ENCODE results near the gene HPD.

Gene HPD

DNA sequence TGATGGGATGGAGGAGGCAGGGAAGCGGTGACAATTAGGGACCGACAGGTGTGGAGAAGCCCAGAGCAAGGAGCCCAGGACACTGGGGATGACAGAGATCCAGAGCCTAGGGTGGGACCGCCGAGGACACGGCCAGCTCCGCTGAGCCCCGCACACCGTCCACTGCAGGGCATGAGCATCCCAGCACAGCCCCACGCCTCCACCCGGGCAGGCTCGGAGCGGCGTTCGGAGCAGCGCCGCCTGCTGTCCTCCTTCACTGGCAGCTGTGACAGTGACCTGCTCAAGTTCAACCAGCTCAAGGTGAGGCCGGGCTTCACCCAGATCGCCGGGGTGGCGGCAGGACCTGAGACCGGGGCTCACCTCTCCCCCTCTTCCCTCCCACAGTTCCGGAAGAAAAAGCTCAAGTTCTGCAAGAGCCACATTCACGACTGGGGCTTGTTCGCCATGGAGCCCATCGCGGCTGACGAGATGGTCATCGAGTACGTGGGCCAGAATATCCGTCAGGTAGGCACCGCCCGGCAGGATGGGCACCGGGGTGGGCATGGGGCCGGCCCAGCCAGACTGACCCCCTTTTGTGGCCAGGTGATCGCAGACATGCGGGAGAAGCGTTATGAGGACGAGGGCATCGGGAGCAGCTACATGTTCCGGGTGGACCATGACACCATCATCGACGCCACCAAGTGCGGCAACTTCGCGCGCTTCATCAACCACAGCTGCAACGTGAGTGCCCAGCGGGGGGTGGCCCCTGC is 31.1 kb downstream of the HPD start:
- no peak for DNase-seq

DNA sequence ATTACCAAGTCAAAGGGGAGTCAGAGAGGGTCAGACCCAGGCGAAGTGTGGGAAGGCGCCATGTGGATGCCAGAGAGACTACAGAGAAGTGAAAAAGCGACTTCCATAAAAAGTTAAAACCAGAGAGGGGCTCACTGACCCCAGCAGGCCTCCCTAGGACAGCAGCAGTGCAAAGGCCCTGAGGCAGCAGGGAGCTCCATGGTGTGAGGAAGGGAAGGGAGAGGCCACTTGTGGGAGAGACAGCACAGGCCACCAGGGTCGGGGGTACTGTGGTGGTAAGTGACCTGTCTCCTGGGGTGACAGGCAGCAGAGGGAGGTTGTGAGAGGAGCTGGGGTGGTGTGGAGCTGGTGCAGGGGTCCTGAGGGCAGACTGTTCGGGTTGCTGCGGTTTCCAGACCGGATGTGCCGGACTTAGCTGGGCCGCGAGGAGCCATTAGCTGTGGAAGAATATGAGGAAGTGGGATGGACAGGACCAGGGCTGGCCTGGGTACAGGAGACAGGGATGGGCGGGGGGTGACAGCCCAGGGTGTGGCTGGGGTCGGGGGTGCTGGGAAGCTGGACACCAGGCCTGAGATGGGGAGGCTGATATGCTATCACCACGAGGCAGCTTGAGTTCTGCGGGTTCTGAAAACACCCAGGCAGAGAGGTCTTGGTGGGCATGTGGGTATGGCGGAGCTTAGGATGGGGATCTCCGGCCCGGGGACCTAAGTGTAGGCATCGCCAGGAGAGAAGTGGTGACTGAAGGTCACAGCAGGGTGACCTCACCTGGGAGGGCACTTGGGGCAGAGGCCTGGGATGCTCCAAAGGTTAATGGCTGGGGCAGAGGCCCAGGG is 32.1 kb downstream of the HPD start:
- DNase-seq: no peak

DNA sequence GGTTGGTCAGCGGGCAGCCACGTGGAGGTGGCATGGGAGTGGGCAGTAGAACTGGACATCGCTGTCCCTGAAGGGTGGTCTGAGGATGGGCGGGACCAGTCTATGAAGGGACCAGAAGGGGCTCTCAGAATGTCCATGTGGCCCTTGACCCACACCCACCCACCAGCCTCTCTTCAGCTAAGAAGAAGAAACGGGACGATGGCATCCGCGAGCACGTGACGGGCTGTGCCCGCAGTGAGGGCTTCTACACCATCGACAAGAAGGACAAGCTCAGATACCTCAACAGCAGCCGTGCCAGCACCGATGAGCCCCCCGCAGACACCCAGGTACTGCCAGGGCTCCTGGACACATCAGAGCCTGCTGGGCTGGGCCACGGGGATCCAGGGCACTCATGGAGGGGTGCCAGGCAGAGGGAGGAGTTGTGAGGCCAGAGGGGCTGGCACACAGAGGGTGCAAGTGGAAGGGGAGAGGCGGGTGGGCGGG is 33.6 kb downstream of the HPD start:
- DNase-seq: no peak

DNA sequence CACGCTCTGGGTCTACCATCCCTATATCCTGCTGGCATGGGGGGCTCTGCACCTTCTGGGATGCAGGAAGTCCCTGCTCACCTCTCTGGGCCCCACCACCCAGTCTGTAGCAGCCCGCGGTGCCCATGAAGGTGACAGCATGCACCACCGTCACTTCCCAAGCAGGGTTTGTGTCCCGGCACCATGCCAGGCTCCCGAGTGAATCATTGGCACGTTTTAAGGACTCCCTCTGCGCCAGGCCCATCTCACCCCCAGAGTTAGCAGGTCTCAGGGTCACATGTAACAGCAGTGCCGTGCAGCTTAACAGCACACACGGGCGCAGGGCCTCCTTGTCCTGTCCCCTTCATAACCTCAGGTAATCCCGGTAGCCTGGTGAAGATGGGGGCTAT is 34.9 kb downstream of the HPD start:
- DNase-seq: no peak

DNA sequence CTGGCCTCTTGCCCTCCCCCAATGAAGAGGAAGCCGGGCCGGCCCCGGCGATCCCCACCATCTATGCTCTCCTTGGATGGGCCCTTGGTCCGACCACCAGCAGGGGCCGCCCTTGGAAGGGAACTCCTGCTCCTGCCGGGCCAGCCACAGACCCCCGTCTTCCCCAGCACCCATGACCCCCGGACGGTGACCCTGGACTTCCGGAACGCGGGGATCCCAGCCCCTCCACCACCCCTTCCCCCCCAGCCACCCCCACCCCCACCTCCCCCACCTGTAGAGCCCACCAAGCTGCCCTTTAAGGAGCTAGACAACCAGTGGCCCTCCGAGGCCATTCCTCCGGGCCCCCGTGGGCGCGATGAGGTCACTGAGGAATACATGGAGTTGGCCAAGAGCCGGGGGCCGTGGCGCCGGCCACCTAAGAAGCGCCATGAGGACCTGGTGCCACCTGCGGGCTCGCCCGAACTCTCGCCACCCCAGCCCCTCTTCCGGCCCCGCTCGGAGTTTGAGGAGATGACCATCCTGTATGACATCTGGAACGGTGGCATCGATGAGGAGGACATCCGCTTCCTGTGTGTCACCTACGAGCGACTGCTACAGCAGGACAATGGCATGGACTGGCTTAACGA is 35.4 kb downstream of the HPD start:
- no peak for DNase-seq

DNA sequence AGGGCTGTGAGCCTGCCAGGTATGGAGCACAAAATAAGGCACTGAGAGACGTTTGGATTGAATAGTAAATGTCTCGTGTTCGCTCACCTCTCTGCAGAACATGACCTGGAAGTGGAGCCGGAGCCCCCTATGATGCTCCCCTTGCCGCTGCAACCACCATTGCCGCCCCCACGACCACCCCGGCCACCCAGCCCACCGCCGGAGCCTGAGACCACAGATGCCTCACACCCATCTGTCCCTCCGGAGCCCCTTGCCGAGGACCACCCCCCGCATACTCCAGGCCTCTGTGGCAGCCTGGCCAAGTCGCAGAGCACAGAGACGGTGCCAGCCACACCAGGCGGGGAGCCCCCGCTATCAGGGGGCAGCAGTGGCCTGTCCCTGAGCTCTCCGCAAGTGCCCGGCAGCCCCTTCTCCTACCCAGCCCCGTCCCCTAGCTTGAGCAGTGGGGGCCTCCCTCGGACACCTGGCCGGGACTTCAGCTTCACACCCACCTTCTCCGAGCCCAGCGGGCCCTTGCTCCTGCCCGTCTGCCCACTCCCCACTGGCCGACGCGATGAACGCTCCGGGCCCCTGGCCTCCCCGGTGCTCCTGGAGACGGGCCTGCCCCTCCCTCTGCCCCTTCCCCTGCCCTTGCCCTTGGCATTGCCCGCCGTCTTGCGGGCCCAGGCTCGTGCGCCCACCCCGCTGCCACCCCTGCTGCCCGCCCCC is 36.1 kb downstream of the HPD start:
- no peak for DNase-seq

DNA sequence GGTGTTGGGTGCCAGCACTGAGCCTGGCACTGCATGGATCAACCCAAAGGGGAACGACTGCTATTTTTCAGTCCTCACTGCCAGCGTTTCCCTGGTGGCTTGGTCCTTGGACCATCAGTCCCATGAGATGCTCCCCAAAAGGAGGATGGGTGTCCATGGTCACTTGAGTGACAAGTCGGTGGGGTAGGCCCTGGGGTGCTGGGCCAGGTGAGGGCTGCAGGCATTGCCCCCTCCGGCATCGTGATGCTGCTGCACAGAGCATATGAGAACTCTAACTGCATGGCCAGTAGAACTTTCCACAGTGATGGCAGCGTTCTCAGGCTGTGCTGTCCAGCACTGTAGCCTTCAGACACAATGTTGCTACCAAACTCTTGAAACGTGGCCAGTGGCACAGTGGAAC is 38.6 kb downstream of the HPD start:
- no peak for DNase-seq

DNA sequence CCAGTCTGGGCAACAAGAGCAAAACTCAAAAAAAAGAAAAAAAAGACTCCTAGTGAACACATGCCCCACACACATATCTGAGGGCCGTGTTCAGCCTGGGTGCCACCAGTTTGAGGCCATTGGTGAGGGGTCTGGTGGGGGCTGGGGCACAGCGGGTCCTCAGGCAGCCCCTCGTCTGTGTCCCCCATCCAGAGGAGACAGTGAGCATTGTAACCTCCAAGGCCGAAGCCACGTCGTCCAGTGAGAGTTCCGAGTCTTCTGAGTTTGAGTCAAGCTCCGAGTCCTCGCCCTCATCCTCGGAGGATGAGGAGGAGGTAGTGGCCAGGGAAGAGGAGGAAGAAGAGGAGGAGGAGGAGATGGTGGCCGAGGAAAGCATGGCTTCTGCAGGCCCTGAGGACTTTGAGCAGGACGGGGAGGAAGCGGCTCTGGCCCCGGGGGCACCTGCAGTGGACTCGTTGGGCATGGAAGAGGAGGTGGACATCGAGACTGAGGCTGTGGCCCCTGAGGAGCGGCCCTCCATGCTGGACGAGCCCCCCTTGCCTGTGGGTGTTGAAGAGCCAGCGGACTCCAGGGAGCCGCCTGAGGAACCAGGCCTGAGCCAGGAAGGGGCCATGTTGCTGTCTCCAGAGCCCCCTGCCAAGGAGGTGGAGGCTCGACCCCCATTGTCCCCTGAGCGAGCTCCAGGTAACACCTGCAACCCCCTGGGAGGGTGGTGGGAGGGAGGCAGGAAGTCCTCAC is 39.3 kb downstream of the HPD start:
- DNase-seq: no peak

DNA sequence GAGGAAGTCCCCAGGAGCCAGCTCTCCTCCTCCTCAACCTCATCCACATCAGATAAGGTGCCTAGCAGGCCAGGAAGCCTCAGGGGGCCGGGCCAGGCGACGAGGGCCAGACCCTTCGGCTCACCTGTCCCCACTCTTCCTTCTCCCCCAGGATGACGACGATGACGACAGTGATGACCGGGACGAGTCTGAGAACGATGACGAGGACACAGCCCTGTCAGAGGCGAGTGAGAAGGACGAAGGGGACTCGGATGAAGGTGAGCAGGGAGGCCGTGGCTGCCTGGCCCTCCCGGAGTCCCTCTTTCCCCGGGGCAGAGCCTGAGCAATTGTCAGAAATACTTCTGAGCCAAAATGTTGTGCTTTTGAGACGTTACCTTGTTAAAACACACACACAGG is 41.0 kb downstream of the HPD start:
- no peak for DNase-seq

DNA sequence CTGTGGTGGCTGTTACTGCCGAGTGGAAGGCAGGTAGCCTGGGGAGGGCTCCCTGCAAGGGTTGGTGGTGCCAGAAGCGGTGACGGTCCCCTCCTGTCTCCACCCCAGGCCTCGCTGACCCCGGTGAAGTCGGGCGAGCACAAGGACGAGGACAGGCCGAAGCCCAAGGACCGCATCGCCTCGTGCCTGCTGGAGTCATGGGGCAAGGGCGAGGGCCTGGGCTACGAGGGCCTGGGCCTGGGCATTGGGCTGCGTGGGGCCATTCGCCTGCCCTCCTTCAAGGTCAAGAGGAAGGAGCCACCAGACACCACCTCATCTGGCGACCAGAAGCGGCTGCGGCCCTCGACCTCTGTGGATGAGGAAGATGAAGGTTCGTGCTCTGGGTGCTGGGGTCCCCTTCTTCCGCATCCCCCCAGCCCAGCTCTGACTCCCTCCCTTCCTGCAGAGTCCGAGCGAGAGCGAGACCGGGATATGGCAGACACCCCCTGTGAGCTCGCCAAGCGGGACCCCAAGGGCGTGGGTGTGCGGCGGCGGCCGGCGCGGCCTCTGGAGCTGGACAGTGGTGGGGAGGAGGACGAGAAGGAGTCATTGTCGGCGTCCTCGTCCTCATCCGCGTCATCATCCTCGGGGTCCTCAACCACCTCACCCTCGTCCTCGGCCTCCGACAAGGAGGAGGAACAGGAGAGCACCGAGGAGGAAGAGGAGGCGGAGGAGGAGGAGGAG is 41.6 kb downstream of the HPD start:
- no peak for DNase-seq

DNA sequence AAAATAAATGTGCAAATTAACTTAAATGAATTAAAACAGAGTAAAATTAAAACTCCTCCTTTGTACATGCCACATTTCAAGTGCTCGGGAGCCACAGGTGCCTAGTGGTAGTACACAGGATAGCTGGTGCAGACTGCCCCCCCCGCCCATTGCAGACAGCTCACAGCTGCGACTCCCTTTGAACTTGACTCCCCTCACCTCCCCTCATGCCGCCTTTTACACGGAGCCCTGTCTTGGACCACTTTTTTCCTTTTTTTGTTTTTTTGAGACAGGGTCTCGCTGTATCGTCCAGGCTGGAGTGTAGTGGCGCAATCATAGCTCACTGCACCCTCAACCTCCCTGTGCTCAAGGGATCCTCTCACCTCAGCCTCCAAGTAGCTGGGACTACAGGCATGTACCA is 43.4 kb downstream of the HPD start:
- no peak for DNase-seq

DNA sequence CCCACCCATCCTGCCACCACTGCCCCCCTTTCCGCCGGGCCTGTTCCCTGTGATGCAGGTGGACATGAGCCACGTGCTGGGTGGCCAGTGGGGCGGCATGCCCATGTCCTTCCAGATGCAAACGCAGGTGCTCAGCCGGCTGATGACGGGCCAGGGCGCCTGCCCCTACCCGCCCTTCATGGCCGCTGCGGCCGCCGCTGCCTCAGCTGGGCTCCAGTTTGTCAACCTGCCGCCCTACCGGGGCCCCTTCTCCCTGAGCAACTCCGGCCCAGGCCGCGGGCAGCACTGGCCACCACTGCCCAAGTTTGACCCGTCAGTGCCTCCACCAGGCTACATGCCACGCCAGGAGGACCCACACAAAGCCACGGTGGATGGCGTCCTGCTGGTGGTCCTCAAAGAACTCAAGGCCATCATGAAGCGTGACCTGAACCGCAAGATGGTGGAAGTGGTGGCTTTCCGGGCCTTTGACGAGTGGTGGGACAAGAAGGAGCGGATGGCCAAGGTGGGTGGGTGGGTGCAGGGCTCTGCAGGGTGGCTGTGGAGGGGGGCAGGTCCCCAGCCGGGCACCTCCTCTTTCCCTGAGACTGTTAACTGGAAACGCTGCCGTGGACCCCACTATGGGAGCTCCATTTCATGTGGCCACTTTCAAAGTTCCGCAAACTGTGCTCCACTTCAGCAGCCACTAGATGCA is 44.1 kb downstream of the HPD start:
- no peak for DNase-seq

DNA sequence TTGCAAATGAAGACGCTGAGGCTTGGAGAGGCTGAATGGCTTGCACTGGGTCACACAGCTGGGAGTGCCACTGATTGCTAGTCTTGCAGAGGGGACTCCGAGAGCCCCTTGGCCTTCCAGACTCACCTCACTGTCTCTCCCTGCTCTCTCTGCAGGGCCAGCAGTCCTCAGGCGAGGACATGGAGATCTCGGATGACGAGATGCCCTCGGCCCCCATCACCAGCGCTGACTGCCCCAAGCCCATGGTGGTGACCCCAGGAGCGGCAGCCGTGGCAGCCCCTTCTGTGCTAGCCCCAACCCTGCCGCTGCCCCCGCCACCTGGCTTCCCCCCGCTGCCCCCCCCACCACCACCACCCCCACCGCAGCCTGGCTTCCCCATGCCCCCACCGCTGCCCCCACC is 44.7 kb downstream of the HPD start:
- no peak for DNase-seq

DNA sequence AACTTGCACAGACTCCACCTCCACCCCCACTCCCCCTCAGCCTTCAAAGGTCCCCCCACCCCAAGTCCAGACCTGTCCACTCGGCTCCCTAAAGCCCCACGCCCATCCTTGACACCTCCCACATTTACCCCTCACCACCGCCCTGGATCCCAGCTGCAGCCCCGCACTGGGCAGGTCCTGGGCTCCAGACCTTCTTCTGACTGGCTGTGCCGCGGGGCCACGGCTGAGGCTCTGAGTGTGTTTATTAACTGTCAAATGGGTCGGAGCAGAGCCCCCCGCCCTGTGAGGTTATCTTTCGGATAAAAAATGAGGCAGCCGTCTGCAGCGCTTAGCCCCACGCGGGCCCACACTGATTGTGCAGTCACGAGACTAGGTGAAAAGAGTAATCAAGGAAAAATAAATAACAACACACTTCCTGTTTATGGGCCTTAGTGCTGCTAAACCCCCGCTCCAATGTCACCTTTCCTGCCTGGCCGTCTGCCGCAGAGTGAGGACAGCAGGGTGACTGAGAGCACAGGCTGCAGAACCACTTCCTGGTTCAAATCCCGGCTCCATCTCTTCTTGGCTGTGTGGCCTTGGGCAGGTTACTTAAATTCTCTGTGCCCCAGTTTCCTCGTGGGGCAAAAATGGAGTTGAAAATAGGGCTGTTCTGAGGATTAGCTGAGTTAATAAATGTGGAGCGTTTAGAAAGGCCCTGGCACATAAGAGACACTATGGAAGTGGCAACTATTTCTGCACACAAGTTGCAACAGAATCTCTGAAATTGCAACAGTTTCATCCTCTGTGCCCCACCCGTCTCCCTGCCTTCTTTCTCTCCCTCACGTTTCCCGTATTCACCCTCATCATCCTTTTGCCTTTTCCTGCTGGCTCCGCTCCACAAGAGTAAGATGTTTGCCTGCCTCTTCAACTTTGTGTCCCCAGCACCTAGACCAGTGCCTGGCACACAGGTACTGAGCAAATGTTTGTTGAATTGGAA is 45.5 kb downstream of the HPD start:
- no peak for DNase-seq

DNA sequence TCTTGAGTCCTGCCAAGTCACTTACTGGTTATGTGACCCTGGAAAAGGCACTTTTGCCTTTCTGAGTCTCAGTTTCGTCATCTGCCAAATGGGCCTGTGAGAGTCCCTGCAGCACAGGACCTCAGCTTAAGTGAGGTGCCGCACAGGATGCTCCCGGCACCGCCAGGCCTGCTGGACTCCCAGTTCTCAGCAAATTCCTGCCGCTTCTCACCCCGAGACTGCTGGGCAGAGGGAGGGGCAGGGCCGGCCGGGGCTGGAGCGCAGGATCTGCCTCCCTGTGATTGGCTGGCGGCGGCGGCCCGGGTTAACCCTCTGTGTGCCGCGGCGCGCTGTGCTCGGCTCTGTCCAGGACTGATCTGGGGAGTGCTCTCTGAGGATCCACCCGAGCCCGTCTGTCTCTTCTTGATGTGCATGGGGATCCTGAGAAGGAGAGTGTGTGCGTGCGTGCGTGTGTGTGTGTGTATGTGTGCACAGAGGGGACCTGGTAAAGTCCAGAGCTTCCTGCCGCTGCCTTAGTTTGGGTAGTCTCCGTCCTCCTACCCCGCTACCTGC is 46.3 kb downstream of the HPD start:
- peak; percentile 94 for DNase-seq

DNA sequence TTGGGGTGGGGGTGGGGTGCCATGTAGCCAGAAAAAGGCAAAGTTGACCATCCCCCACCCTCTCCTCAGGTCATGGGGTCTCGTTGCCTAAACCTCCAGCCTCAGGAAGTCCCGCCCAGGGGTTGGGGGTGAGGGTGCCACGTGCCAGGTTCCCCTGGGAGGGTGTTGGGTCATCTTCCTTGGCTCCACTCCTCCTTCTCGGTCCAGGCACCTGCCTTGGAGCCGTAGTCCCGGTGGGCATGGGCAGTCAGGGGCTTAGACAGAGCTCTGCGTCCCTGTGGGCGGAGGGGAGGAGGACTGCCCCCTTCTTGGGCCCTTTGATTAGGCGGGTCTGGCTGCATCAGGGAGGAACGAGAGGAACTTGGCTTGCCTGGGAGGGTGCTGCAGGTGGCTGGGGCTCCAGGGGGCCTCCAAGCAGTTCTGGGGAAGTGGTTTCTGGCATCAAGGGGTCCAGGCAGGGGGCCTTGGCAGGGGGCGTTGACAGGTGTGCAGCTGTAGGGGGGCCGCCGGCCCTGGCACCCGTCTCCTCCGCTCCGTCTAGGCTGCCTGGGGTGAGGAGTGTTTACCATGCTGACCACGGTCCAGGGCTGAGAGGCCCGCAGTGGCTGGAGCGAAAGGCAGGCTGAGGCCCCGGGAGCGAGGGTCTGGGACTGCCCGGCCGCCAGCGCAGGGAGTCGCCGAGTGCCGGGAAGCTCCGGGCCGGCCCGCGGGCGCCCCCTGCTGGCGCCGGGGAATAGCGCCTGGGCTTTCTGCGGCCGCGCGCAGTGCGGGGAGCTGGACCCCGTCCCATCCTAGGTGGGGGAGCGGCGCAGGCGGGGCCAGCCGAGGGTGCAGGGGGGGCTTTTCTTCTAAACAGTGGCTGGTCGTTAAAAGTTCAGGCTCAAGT is 47.0 kb downstream of the HPD start:
- peak; percentile 94 for DNase-seq

DNA sequence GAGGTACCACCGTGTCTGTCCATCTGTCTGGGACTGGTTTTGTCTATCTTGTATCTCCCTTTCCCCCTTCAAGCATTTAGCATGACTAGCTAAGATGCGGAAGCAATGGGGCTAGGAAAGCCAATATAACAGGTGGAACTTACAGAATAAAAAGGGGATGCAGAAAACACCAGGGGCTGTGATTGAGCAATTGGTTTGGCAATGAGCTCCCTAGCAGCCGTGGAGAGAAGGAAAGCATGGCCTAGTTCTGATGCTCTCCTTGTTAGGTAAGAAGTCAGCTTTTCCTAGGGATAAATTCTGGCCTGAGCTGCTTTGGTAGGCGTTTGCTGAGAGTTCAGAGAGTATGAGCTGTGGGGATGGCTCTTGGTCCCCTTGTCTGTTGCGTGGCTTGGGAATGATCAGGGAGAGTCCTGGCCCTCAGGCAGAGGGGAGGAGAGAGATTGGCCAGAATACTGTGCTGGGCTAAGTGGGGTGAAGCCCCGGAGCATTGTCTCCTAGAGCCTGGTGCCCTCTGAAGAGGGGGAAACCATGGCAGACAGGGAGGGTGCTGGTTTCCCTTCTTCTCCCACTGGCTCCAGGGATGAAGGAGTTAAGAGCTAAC is 47.7 kb downstream of the HPD start:
- DNase-seq: no peak

DNA sequence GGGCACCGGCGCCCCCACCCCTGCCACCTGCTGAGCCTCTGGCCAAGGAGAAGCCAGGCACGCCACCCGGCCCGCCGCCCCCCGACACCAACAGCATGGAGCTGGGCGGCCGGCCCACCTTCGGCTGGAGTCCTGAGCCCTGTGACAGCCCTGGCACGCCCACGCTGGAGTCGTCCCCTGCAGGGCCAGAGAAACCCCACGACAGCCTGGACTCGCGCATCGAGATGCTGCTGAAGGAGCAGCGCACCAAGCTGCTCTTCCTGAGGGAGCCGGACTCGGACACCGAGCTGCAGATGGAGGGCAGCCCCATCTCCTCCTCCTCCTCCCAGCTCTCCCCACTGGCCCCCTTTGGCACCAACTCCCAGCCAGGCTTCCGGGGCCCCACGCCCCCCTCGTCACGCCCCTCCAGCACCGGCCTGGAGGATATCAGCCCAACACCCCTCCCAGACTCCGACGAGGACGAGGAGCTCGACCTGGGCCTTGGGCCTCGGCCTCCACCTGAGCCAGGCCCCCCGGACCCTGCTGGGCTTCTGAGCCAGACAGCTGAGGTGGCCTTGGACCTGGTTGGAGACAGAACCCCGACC is 48.3 kb downstream of the HPD start:
- DNase-seq: peak; percentile 53
